ENCODE data around the gene CBX2.

GRCh38 chr17:79831265-79832217 is 53.6 kb downstream of the CBX2 start:
- TF ChIP-seq CTCF (IDR thresholded peaks at IDR 0.05; ENCODE audit: insufficient read depth, low read length, poor library complexity, severe bottlenecking) (no peak), EZH2phosphoT487 (conservative IDR thresholded peaks at IDR 0.05; ENCODE audit: low read length) (no peak)

Data from SU-DHL-6 (cell line).